Epidermal melanocyte (primary cell): Measurements from ENCODE around the gene LRMDA.
"Not testable (repeated sequence)": the region's sequence is repeated elsewhere in the genome, so short reads cannot be mapped to it uniquely, and the experiment has no call there.

Experiments
- DNase-seq: peaks from one replicate; pipeline ENCODE4 v3.0.0; 2011; ENCODE audit warnings: low spot score; ENCODE audit not compliant: insufficient read length

LRMDA gene

DNA sequence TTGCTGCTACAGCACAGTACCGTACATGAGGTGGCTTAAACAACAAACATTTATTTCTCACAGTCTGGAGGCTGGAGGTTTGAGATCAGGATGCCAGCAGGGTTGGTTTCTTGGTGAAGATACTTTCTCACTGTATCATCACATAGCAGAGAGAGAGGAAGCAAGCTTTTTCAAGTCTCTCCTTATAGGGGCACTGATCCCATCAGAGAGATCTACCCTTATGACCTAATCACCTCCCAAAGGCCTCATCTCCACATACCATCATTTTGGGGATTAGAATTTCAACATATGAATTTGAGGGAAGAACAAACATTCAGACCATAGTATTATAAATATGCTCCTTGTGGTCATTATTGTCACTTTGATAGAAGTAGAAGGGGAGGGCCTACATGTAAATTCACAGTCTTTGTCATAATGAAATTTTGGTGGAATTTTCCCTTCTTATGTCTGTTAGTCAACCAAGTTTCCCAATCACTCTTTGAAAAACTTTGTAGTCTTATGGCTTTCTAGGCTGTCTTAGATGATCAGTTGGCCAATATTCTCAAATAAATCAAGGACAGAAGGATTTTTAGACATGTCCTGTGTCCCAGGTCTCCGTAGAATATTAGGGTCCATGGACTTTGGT is 606.2 kb downstream of the LRMDA start:
- DNase-seq = no peak

- no peak for DNase-seq
These were observed 607.3 kb downstream of the LRMDA start for GRCh38 chr10:76038696-76039095.

DNA sequence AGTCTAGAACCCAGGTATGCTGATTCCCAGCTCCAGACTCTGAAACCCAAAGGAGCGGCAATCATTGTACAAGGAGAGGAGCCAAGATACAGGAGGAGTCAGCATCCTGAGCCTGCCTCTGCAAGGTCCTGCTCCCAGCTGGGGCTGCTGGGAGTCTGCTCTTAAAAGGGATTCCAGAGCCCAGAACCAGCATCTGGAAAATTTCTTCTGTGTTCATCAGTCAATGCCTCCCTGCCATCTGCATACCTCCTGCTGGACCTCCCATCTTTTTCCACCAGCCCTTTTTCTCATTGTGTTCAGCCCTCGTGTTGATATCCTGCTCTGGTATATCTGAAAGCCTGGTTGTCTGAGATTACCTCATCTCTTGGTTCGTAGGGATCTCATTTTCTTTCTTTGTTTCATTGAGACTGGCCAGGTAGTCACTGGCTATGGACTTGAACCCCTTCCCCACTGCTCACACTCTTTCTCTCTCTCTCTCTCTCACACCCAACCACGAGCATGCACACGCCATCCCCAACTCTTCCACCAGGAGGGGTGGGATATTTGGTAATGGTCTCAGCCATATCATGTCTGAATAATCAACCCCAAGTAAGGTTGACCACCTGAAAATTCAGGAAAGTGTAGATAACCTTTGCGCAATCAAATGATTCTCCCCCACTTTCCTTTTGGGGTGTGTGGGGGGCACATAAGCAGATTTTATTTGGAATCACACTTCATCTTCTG is 608.8 kb downstream of the LRMDA start:
- DNase-seq = no peak

- DNase-seq = no peak
These were observed 609.4 kb downstream of the LRMDA start for GRCh38 chr10:76040830-76041220.

DNA sequence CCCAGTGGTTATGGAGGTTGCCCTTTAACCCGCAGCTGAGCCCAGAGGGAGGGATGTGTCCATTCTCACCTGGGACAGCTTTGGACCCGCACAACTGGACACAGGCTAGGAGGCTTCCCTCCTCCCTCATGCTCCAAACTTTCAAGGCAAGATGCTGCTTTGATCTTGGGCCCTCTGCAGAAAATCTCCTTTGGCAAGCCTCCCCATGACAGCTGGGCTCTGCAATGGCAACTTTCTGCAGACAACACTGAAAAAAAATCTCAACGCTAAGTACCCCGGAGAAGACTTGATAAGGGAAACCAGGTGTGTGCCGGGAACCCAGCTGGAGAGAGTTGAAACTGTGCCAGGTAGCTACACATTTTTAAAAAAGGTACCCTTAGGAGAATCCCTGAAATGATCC is 610.1 kb downstream of the LRMDA start:
- no peak for DNase-seq

DNA sequence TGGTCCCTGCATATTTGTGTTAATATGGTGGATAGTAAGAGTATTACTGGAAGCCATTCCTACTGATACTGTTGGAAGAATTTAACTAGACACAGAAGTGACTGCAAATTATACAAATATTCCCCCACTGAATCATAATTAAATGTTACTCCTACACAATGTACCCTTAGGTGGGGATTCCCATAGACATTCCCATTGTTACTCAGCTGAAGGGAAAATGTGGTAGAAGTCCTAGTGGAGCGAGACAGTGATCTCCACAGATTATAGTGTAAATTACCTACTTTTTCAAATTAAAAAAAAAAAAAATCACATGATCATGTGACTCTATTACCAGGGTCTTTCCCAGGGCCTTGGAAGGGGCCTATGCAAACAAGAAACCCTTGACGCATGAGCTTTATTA is 611.8 kb downstream of the LRMDA start:
- DNase-seq = no peak

DNA sequence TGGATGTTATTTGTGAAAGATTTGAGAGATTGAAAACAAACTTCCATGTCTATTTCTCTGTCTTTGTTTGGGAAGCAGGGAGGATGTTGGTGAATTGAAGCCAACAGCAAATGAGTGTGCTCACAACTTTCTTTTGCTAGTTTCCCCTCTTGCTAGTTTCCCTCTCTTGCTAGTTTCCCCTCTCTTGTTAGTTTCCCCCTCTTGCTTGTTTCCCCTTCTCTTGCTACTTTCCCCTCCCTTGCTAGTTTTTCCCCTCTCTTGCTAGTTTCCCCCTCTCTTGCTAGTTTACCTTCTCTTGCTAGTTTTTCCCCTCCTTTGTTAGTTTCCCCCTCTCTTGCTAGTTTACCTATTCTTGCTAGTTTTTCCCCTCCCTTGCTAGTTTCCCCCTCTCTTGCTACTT is 613.3 kb downstream of the LRMDA start:
- no peak for DNase-seq

DNA sequence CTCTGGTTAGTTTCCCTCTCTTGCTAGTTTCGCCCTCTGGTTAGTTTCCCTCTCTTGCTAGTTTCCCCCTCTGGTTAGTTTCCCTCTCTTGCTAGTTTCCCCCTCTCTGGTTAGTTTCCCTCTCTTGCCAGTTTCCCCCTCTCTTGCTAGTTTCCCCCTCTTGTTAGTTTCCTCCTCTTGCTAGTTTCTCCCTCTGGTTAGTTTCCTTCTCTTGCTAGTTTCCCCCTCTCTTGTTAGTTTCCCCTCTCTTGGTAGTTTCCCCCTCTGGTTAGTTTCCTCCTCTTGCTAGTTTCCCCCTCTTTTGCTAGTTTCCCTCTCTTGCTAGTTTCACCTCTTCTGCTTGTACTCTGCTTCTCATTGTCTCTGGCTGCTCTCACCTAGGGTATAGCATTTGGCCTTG is 613.8 kb downstream of the LRMDA start:
- no peak for DNase-seq

- no peak for DNase-seq
These were observed 616.1 kb downstream of the LRMDA start for GRCh38 chr10:76047521-76047920.

GRCh38 chr10:76049581-76050290 is 618.3 kb downstream of the LRMDA start:
- peak; percentile 48 for DNase-seq

- DNase-seq = no peak
These were observed 618.8 kb downstream of the LRMDA start for GRCh38 chr10:76050291-76050625.

DNA sequence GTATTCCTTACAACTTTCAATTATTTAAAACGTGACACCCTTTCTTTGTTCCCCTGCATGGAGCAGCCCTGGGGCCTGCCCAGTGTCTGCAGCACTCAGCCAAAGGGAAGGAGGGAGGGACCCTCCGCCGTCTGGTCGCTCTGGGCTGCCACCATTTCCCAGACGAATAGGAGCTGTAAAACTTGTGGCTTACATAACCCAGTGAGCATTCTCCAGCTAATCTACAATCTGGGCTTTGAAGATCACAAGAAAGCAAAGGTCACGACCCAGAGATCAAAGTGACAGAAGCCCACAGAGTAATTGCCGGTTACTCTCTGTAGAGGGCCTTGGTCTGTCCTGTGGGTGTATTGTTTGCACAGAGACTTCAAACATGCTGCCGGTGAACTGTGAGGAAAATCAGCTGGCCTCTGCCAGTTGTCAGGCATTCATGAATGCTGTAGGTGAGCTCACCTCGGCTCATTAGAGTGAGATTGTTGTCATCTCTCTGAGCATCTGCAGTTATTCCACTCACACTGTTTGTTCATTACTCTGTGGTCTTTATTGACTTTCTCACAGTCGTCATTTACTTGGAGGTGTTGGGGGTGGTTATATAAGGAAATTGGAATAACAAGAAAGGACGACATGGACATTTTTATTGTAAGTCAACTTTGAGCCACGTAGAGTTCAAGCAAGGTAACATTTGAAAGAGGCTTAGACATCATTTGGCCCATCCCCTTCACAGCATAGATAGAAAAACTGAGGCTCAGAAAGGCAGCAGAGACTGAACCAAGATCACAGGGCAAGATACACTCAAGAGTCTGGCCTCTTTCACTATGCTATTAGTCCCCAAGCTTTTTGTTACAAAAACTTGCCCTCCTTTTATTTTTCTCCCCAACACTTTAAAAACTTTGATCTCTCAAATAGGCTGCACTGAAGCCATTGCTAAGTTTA is 619.8 kb downstream of the LRMDA start:
- DNase-seq = no peak

GRCh38 chr10:76052682-76053503 is 621.5 kb downstream of the LRMDA start:
- DNase-seq = no peak

- DNase-seq = no peak
These were observed 624.0 kb downstream of the LRMDA start for GRCh38 chr10:76055466-76055865.

GRCh38 chr10:76055963-76056362 is 624.5 kb downstream of the LRMDA start:
- DNase-seq = no peak

GRCh38 chr10:76060993-76061392 is 629.6 kb downstream of the LRMDA start:
- DNase-seq = not testable (repeated sequence)

DNA sequence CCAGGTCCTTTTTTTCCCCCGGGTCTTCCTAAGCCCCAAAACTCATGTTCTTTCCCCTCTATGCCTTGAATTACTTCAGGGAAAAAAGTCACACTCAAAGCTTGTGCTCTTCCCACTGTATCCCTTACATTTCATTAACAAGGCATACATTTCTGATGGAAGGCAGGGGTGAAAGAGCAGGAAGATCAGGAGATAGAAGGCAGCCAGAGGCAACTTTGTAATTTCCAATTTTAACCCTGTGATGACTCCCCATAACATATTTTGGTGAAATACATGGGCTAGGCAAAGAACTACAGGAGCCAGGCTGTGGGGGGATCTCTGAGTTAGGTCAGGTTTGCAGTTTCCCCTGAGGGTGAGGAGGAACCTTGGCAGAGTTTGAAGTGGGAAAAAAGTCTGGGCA is 635.0 kb downstream of the LRMDA start:
- DNase-seq = no peak

- DNase-seq = no peak
These were observed 636.0 kb downstream of the LRMDA start for GRCh38 chr10:76067447-76067846.

- DNase-seq = no peak
These were observed 637.4 kb downstream of the LRMDA start for GRCh38 chr10:76068856-76069255.

GRCh38 chr10:76070916-76071315 is 639.5 kb downstream of the LRMDA start:
- no peak for DNase-seq
